LNCaP clone FGC (cell line): ENCODE results near the gene HAPSTR1.
A peak's percentile ranks its signal among the peaks of the same experiment; 100 is the strongest.

Experiments
- DNase-seq: peaks from one replicate; pipeline ENCODE4 v3.0.0-alpha.2; 2011; ENCODE audit warnings: low read depth
- H3K4me3 ChIP-seq: 2 replicates; pipeline ENCODE4 v1.5.1; 2011; ENCODE audit warnings: mild to moderate bottlenecking, low read depth, low read length, control low read depth
- TF ChIP-seq, protein P1 (sequence below): IDR thresholded peaks from 2 replicates; pipeline ENCODE4 v1.5.1; 2012; ENCODE audit warnings: mild to moderate bottlenecking; ENCODE audit not compliant: control insufficient read depth, insufficient read depth; ENCODE audit errors: extremely low read depth

The HAPSTR1 gene

DNA sequence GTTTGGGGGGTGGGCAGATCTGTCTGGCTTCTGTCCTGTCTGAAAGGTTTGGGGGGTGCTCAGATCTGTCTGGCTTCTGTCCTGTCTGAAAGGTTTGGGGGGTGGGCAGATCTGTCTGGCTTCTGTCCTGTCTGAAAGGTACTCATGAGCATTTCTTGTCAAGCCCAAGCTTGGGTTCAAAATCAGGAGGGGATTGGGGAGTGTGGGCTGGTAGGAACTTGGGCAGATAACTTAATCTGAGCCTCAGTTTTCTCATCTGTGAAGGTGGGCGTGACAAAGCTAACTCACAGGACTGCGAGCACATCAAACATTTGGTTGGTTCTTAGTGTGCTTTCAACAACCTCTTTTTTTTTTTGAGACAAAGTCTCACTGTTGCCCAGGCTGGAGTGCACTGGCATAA lies 35.2 kb downstream of the HAPSTR1 start:
- no peak overlapping the region for H3K4me3 ChIP-seq
- TF ChIP-seq, protein P1, sequence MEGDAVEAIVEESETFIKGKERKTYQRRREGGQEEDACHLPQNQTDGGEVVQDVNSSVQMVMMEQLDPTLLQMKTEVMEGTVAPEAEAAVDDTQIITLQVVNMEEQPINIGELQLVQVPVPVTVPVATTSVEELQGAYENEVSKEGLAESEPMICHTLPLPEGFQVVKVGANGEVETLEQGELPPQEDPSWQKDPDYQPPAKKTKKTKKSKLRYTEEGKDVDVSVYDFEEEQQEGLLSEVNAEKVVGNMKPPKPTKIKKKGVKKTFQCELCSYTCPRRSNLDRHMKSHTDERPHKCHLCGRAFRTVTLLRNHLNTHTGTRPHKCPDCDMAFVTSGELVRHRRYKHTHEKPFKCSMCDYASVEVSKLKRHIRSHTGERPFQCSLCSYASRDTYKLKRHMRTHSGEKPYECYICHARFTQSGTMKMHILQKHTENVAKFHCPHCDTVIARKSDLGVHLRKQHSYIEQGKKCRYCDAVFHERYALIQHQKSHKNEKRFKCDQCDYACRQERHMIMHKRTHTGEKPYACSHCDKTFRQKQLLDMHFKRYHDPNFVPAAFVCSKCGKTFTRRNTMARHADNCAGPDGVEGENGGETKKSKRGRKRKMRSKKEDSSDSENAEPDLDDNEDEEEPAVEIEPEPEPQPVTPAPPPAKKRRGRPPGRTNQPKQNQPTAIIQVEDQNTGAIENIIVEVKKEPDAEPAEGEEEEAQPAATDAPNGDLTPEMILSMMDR = no peak
- no peak for DNase-seq

DNA sequence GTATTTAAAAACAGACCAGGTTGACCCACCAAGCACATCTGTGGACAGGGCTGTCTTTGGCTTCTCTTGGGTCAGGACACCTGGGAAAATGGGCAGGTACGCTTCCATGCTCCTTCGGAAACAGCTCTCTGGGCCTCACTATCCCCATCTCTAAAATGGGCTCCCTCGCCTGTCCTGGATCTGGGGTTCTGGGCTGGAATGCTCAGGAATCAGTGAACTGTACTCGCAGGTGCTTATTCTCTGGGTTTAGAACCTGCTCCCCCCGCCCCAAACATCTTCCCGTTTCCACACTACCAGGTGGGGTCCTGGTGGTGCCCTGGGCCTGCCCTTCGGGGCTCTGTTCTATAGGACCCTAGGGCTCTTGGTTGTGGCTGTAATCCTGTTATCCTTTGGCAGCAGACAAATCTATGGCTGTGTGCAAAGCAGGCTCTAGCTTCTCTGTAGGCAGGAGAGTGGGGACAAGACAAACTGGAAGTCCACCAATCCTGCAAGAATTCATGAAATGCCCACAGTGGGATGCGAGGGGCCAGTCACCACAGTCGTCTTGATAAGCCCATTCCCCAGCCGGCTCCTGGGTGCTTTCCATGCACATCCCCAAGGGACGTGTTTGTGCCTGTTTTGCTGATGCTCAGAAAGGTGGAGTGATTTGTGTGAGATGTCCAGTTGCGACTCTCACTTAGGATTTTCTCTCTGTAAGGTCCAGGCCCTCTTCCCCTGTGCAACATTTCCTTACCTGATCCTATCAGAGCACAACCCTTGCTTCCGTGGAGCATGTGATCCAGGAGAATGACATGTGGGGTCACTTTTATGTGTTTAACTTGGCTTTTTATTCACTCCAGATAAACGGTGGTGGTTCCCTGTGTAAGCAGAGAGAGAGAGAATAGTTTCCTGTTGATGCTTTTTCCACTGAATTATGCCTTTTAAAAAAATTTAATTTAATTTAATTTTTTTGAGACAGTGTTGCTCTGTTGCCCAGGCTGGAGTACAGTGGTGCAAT lies 37.2 kb downstream of the HAPSTR1 start:
- no peak for DNase-seq
- TF ChIP-seq, protein P1 = no peak
- no peak overlapping the region for H3K4me3 ChIP-seq

DNA sequence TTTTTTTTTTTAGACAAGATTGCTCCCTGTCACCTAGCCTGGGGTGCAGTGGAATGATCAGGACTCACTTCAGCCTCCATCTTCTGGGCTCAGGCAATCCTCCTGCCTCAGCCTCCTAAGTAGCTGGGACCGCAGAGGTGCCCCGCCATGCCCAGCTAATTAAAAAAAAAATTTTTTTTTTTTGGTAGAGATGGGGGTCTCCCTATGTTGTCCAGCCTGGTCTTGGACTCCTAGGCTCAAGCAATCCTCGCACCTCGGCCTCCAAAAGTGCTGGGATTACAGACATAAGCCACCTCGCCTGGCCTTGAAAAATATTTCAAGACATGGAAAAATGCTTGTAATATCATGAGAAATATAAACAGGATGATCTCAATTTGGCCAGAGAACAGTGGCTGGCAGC lies 42.9 kb downstream of the HAPSTR1 start:
- no peak for DNase-seq
- TF ChIP-seq, protein P1 = no peak
- H3K4me3 ChIP-seq = no peak overlapping the region

DNA sequence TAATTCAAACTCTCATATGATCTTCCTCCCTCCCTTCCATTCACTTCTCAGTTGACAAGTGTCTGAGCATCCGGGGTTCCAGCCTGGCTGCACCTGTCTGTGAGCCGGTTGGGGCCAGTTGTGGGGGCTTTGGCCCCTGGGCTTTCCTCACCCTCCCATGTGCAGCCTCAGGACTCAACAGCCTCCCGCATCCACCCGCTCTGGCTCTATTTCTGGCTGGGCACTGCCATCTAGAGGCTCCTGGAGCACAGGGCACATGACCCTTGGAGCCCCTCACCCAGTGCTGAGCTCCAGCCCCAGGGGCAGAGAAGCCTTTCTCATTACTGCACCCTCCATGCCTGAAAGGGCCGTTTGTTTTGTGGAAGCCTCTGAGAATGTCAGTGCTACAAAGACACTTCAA lies 43.3 kb downstream of the HAPSTR1 start:
- no peak for DNase-seq
- TF ChIP-seq, protein P1 = peak; percentile 66
- no peak overlapping the region for H3K4me3 ChIP-seq

DNA sequence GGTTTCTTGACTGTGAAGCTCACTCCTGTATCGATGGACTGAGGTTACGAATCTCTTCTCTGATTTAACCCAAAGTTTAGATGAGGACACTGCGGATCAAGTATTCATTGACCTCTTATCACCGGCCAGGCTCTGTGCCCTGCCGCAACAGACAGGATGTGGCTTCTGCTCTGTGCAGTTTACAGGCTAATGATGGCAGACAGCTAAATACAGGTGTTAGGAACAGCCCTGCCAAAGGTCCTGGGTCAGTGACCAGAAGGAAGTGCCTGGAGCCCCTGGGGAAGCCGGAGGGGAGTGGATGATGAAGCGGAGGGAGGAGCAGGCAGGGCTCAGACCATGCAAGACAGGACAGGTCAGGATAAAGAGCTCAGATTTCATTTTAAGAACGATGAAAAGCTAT lies 44.4 kb downstream of the HAPSTR1 start:
- no peak for DNase-seq
- TF ChIP-seq, protein P1 = no peak
- no peak overlapping the region for H3K4me3 ChIP-seq

DNA sequence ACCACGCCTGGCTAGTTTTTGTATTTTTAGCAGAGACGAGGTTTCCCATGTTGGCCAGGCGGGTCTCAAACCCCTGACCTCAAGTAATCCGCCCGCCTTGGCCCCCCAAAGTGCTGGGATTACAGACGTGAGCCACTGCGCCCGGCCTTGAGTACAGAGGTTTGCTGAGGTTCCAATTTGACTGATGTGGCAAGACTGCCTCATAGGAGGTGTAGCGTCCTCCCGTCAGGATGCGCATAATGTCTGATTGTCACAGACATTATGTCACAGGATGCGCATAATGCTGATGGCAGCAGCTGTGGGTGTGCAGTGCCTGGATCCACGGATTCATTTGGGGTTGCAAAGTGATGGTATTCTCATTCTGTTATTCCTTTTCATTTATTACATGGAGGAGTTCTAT lies 45.2 kb downstream of the HAPSTR1 start:
- DNase-seq = no peak
- no peak overlapping the region for H3K4me3 ChIP-seq
- TF ChIP-seq, protein P1 = no peak

DNA sequence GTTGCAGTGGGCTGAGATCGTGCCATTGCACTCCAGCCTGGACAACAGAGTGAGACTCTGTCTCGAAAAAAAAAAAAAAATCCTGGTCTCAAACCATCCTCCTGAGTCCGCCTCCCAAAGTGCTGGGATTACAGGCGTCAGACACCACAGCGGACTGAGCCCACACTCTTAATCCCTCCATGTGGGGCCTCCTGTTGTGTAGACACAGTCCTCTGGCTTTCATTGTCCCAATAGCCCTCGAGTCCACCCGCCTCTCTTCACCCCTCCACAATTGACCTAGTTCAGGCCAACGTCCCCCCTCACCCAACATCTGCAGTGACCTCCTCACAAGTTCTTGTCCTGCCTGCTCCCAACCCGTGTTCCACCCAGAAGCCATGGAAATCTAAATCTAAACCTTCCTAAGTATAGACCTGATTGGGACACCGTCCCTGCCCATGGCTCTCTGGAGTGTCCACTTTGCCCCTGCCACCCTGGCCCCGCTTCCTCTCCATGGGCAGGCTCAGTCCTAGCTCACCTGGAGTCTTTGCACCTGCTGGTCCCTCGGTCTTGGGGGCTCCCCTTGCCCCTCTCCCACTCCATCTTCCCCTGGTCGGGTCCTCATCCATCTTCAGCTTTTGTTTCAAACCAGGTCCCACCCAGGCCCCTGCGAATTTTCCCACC lies 46.7 kb downstream of the HAPSTR1 start:
- no peak for DNase-seq
- TF ChIP-seq, protein P1 = no peak
- no peak overlapping the region for H3K4me3 ChIP-seq
